ENCODE results near the gene HIVEP3.
"Not testable (repeated sequence)": the region's sequence is repeated elsewhere in the genome, so short reads cannot be mapped to it uniquely, and the experiment has no call there.

Gene HIVEP3

GRCh38 chr1:41945946-41946345 lies 27.2 kb upstream of the HIVEP3 start:
- H3K4me1 ChIP-seq (ENCODE audit: insufficient read depth, low read length); H3K9me3 ChIP-seq (ENCODE audit: low read length); H3K36me3 ChIP-seq (ENCODE audit: insufficient read depth, low read length); H3K27me3 ChIP-seq (ENCODE audit: control insufficient read depth in 1 of 2, insufficient read depth in 2 of 2, low read length in 2 of 2); H3K27ac ChIP-seq (ENCODE audit: low read depth, low read length); H3K9ac ChIP-seq (ENCODE audit: low read length); H3K4me3 ChIP-seq (ENCODE audit: low read depth in 1 of 2, low read length in 2 of 2): not testable (repeated sequence)

- no peak overlapping the region for H3K4me3 ChIP-seq (ENCODE audit: low read depth in 1 of 2, low read length in 2 of 2)
- no peak overlapping the region for H3K9ac ChIP-seq (ENCODE audit: low read length)
- no peak overlapping the region for H3K27ac ChIP-seq (ENCODE audit: low read depth, low read length)
Measured at GRCh38 chr1:41943717-41944116, 25.0 kb upstream of the HIVEP3 start.

GRCh38 chr1:41942278-41942677 lies 23.6 kb upstream of the HIVEP3 start:
- Histone ChIP-seq H3K9ac (ENCODE audit: low read length) (no peak overlapping the region), H3K27ac (ENCODE audit: low read depth, low read length) (no peak overlapping the region), H3K4me3 (ENCODE audit: low read depth in 1 of 2, low read length in 2 of 2) (no peak overlapping the region), H3K9me3 (ENCODE audit: low read length) (no peaks in the 10 kb centered on the region), H3K27me3 (ENCODE audit: control insufficient read depth in 1 of 2, insufficient read depth in 2 of 2, low read length in 2 of 2) (no peaks in the 10 kb centered on the region), H3K36me3 (ENCODE audit: insufficient read depth, low read length) (no peaks in the 10 kb centered on the region), H3K4me1 (ENCODE audit: insufficient read depth, low read length) (no peaks in the 10 kb centered on the region)

More at GRCh38 chr1:41943717-41944116, 25.0 kb upstream of the HIVEP3 start:
- Histone ChIP-seq H3K27me3 (ENCODE audit: control insufficient read depth in 1 of 2, insufficient read depth in 2 of 2, low read length in 2 of 2) (no peaks in the 10 kb centered on the region), H3K36me3 (ENCODE audit: insufficient read depth, low read length) (no peaks in the 10 kb centered on the region), H3K4me1 (ENCODE audit: insufficient read depth, low read length) (no peaks in the 10 kb centered on the region), H3K9me3 (ENCODE audit: low read length) (no peaks in the 10 kb centered on the region)

GRCh38 chr1:41941381-41941780 lies 22.7 kb upstream of the HIVEP3 start:
- no peaks in the 10 kb centered on the region for H3K9me3 ChIP-seq (ENCODE audit: low read length)
- H3K36me3 ChIP-seq (ENCODE audit: insufficient read depth, low read length): no peaks in the 10 kb centered on the region
- no peaks in the 10 kb centered on the region for H3K4me1 ChIP-seq (ENCODE audit: insufficient read depth, low read length)
- H3K4me3 ChIP-seq (ENCODE audit: low read depth in 1 of 2, low read length in 2 of 2): no peak overlapping the region
- H3K9ac ChIP-seq (ENCODE audit: low read length): no peak overlapping the region
- H3K27ac ChIP-seq (ENCODE audit: low read depth, low read length): no peak overlapping the region
- H3K27me3 ChIP-seq (ENCODE audit: control insufficient read depth in 1 of 2, insufficient read depth in 2 of 2, low read length in 2 of 2): no peaks in the 10 kb centered on the region

GRCh38 chr1:41939194-41939593 lies 20.5 kb upstream of the HIVEP3 start:
- H3K36me3 ChIP-seq (ENCODE audit: insufficient read depth, low read length): no peaks in the 10 kb centered on the region
- H3K4me1 ChIP-seq (ENCODE audit: insufficient read depth, low read length): no peaks in the 10 kb centered on the region
- H3K9ac ChIP-seq (ENCODE audit: low read length): no peak overlapping the region
- no peak overlapping the region for H3K27ac ChIP-seq (ENCODE audit: low read depth, low read length)
- no peaks in the 10 kb centered on the region for H3K9me3 ChIP-seq (ENCODE audit: low read length)
- H3K27me3 ChIP-seq (ENCODE audit: control insufficient read depth in 1 of 2, insufficient read depth in 2 of 2, low read length in 2 of 2): no peaks in the 10 kb centered on the region
- no peak overlapping the region for H3K4me3 ChIP-seq (ENCODE audit: low read depth in 1 of 2, low read length in 2 of 2)

GRCh38 chr1:41936107-41936506 lies 17.4 kb upstream of the HIVEP3 start:
- no peaks in the 10 kb centered on the region for H3K36me3 ChIP-seq (ENCODE audit: insufficient read depth, low read length)
- no peaks in the 10 kb centered on the region for H3K9me3 ChIP-seq (ENCODE audit: low read length)
- no peak overlapping the region for H3K4me3 ChIP-seq (ENCODE audit: low read depth in 1 of 2, low read length in 2 of 2)
- H3K9ac ChIP-seq (ENCODE audit: low read length): no peak overlapping the region
- H3K4me1 ChIP-seq (ENCODE audit: insufficient read depth, low read length): no peaks in the 10 kb centered on the region
- H3K27me3 ChIP-seq (ENCODE audit: control insufficient read depth in 1 of 2, insufficient read depth in 2 of 2, low read length in 2 of 2): no peaks in the 10 kb centered on the region
- no peak overlapping the region for H3K27ac ChIP-seq (ENCODE audit: low read depth, low read length)

GRCh38 chr1:41935226-41935625 lies 16.5 kb upstream of the HIVEP3 start:
- no peaks in the 10 kb centered on the region for H3K4me1 ChIP-seq (ENCODE audit: insufficient read depth, low read length)
- H3K4me3 ChIP-seq (ENCODE audit: low read depth in 1 of 2, low read length in 2 of 2): no peak overlapping the region
- no peak overlapping the region for H3K27ac ChIP-seq (ENCODE audit: low read depth, low read length)
- no peaks in the 10 kb centered on the region for H3K9me3 ChIP-seq (ENCODE audit: low read length)
- no peak overlapping the region for H3K9ac ChIP-seq (ENCODE audit: low read length)
- no peaks in the 10 kb centered on the region for H3K36me3 ChIP-seq (ENCODE audit: insufficient read depth, low read length)
- no peaks in the 10 kb centered on the region for H3K27me3 ChIP-seq (ENCODE audit: control insufficient read depth in 1 of 2, insufficient read depth in 2 of 2, low read length in 2 of 2)

GRCh38 chr1:41933106-41933505 lies 14.4 kb upstream of the HIVEP3 start:
- Histone ChIP-seq H3K27ac (ENCODE audit: low read depth, low read length) (no peak overlapping the region), H3K4me3 (ENCODE audit: low read depth in 1 of 2, low read length in 2 of 2) (no peak overlapping the region), H3K9me3 (ENCODE audit: low read length) (no peaks in the 10 kb centered on the region), H3K4me1 (ENCODE audit: insufficient read depth, low read length) (no peaks in the 10 kb centered on the region), H3K9ac (ENCODE audit: low read length) (no peak overlapping the region), H3K36me3 (ENCODE audit: insufficient read depth, low read length) (no peaks in the 10 kb centered on the region), H3K27me3 (ENCODE audit: control insufficient read depth in 1 of 2, insufficient read depth in 2 of 2, low read length in 2 of 2) (no peaks in the 10 kb centered on the region)

GRCh38 chr1:41931578-41931977 lies 12.9 kb upstream of the HIVEP3 start:
- H3K9ac ChIP-seq (ENCODE audit: low read length): no peak overlapping the region
- no peak overlapping the region for H3K4me3 ChIP-seq (ENCODE audit: low read depth in 1 of 2, low read length in 2 of 2)
- no peak overlapping the region for H3K27ac ChIP-seq (ENCODE audit: low read depth, low read length)
- H3K36me3 ChIP-seq (ENCODE audit: insufficient read depth, low read length): no peaks in the 10 kb centered on the region
- no peaks in the 10 kb centered on the region for H3K4me1 ChIP-seq (ENCODE audit: insufficient read depth, low read length)
- H3K9me3 ChIP-seq (ENCODE audit: low read length): no peaks in the 10 kb centered on the region
- H3K27me3 ChIP-seq (ENCODE audit: control insufficient read depth in 1 of 2, insufficient read depth in 2 of 2, low read length in 2 of 2): no peaks in the 10 kb centered on the region

- H3K27me3 ChIP-seq (ENCODE audit: control insufficient read depth in 1 of 2, insufficient read depth in 2 of 2, low read length in 2 of 2): no peaks in the 10 kb centered on the region
- no peak overlapping the region for H3K27ac ChIP-seq (ENCODE audit: low read depth, low read length)
- no peak overlapping the region for H3K9ac ChIP-seq (ENCODE audit: low read length)
- H3K4me1 ChIP-seq (ENCODE audit: insufficient read depth, low read length): no peaks in the 10 kb centered on the region
- no peak overlapping the region for H3K4me3 ChIP-seq (ENCODE audit: low read depth in 1 of 2, low read length in 2 of 2)
- no peaks in the 10 kb centered on the region for H3K9me3 ChIP-seq (ENCODE audit: low read length)
- no peaks in the 10 kb centered on the region for H3K36me3 ChIP-seq (ENCODE audit: insufficient read depth, low read length)
Measured at GRCh38 chr1:41927118-41927517, 8.4 kb upstream of the HIVEP3 start.

- Histone ChIP-seq H3K27me3 (ENCODE audit: control insufficient read depth in 1 of 2, insufficient read depth in 2 of 2, low read length in 2 of 2) (no peaks in the 10 kb centered on the region), H3K9me3 (ENCODE audit: low read length) (no peaks in the 10 kb centered on the region), H3K36me3 (ENCODE audit: insufficient read depth, low read length) (no peaks in the 10 kb centered on the region), H3K4me1 (ENCODE audit: insufficient read depth, low read length) (no peaks in the 10 kb centered on the region), H3K27ac (ENCODE audit: low read depth, low read length) (no peak overlapping the region), H3K9ac (ENCODE audit: low read length) (no peak overlapping the region), H3K4me3 (ENCODE audit: low read depth in 1 of 2, low read length in 2 of 2) (no peak overlapping the region)
Measured at GRCh38 chr1:41925712-41926111, 7.0 kb upstream of the HIVEP3 start.

- no peak overlapping the region for H3K9ac ChIP-seq (ENCODE audit: low read length)
- no peaks in the 10 kb centered on the region for H3K9me3 ChIP-seq (ENCODE audit: low read length)
- H3K4me3 ChIP-seq (ENCODE audit: low read depth in 1 of 2, low read length in 2 of 2): no peak overlapping the region
- H3K27ac ChIP-seq (ENCODE audit: low read depth, low read length): no peak overlapping the region
- H3K36me3 ChIP-seq (ENCODE audit: insufficient read depth, low read length): no peaks in the 10 kb centered on the region
- no peaks in the 10 kb centered on the region for H3K27me3 ChIP-seq (ENCODE audit: control insufficient read depth in 1 of 2, insufficient read depth in 2 of 2, low read length in 2 of 2)
- H3K4me1 ChIP-seq (ENCODE audit: insufficient read depth, low read length): no peaks in the 10 kb centered on the region
Measured at GRCh38 chr1:41924911-41925310, 6.2 kb upstream of the HIVEP3 start.
